Activated T-cell treated with anti-CD3 and anti-CD28 coated beads, Interleukin-2, amount 50 U/mL, for 4 hours (primary cell): ENCODE data around the gene ZNF580. TPM values are rescaled to one million over a fixed set of nuclear protein-coding genes. Genes with fewer than 3 reads are reported as not detected.

Experiments
- ATAC-seq, 2 donors: fragments of 200-7000 bp; cut with Tn5 transposase; one replicate each; pipeline ENCODE4 v1.10.0; 2021
- DNase-seq: peaks from one replicate; pipeline ENCODE4 v3.0.0-alpha.2; 2020
- H3K27me3 Mint-ChIP-seq: one replicate; pipeline ENCODE4 v1.8.0; 2021; ENCODE audit warnings: low read depth, mixed read lengths
- H3K36me3 Mint-ChIP-seq: one replicate; pipeline ENCODE4 v1.8.0; 2022; ENCODE audit warnings: mixed read lengths; ENCODE audit not compliant: insufficient read depth
- H3K4me1 Mint-ChIP-seq: one replicate; pipeline ENCODE4 v1.8.0; 2021; ENCODE audit warnings: low read depth, mixed read lengths
- H3K4me3 Mint-ChIP-seq: one replicate; pipeline ENCODE4 v1.8.0; 2021; ENCODE audit warnings: mild to moderate bottlenecking, moderate library complexity, mixed read lengths
- H3K9me3 Mint-ChIP-seq: one replicate; pipeline ENCODE4 v1.8.0; 2021; ENCODE audit warnings: mixed read lengths
- total RNA-seq, 3 donors: library from RNA; stranded (reverse); gene quantifications; one replicate each; pipeline ENCODE4 v1.2.1, GENCODE V29; 2021

The ZNF580 gene, protein sequence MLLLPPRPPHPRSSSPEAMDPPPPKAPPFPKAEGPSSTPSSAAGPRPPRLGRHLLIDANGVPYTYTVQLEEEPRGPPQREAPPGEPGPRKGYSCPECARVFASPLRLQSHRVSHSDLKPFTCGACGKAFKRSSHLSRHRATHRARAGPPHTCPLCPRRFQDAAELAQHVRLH
- total RNA-seq, result 10 to 100 TPM; 27.1 to 31.5 (median 28.5) TPM

DNA sequence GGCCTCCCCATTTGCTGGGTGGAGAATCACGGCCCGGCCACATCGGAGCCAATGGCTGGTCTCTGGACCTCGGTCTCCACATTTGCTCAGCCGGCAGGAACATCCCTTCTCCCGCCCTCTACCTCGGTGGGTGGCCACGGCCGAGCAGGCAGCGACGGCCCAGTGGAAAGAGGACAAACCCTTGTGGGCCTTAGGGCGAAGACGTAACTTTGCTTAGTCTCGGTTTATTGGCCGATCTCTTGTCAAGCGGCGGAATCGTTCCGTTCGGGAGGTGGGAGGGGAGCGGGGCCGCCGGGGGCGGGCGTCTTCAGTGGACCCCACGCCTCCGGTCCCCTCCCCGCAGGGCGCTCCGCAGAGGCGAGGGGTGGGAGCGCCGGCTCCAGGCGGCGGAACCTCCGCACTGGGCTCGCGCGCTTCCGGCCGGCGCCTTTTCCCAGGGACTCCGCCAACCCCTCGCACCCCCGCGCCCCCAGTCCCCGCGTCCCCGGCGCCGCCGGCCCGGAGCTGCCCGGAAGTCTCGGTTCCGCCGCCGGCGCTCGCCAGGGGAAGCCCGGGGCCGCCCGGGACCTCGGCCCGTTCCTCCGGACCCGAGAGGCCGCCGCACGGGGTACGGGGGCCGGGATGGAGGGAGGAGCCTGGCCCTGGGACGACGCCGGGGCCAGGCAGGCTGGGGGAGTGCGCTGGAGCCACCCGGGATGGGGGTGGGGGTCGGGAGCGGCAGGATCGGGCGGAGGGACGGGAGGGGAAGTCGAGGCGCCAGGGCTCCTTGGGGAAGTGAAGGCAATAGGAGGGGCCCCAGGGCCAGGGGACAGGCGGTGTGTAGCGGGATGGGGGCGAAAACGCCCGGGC is at the start of gene ZNF580:
ZNF580 (plus strand) TSS at position 426 of the 849 bp plus-strand sequence. CDS start 1,507 bp downstream, outside the sequence.
- DNase-seq, result peak; percentile 57
- H3K4me3 Mint-ChIP-seq, result peak within 1 kb of the TSS; percentile 96
- peak; percentile 41 to 44 for ATAC-seq
- peaks cover 3% of the 10 kb centered on the region for H3K9me3 Mint-ChIP-seq
- peaks cover 23% of the 10 kb centered on the region for H3K36me3 Mint-ChIP-seq
- H3K4me1 Mint-ChIP-seq, result peaks cover 59% of the 10 kb centered on the region
- H3K27me3 Mint-ChIP-seq, result no peaks in the 10 kb centered on the region

DNA sequence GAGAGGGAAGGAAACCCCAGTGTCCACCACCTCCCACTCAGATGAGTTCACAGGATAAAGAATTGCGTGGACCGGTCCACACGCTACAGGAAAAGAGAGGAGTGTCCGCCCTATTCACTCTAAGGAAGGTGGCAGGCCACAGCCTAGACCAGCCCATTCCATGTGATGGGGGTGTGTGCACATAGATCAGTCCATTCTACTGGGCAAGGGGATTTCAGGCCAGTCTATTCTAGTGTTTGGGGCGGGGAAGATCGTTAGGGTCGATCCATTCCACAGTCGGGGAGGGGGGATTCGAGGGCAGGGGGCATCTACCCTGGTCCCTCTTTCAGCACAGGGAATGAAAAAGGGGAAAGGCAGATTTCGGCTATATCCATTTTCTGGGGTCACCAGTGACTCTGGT is 49.2 kb upstream of the ZNF580 start:
- Mint-ChIP-seq H3K36me3 (peaks cover 27% of the 10 kb centered on the region), H3K27me3 (no peaks in the 10 kb centered on the region), H3K9me3 (peaks cover 11% of the 10 kb centered on the region), H3K4me1 (peaks cover 18% of the 10 kb centered on the region), H3K4me3 (no peak overlapping the region)
- no peak for DNase-seq
- no peak for ATAC-seq

DNA sequence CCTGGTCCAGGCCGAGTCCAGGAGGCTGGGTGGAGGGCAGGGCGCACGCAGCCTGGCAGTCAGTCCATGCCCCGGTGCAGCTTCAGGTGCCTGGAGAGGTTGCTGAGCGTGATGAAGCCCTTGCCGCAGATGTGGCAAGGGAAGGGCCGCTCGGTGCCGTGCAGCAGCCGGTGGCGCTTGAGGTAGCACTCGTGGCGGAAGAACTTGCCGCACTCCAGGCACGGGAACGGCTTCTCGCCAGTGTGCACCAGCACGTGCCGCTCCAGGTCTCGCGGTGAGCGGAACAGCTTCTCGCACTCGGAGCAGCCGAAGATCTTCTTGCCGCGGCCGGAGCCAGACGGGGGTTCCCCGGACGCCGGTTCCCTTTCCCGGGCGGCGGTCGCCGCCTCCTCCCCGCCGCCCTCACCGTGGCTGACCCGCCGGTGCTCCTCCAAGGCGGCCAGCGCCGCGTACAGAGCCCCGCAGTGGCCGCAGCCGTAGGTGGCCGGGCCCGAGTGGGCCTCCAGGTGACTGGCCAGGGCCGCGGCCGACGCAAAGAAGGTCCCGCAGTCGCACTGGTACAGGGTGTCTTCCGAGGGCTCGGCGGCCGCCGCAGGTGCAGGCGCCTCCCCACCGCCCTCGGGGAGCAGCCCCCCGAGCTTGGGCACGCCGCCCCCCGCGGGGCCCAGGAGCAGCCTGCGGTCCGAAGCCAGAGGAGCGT is 48.3 kb upstream of the ZNF580 start:
- Mint-ChIP-seq H3K4me3 (no peak overlapping the region), H3K36me3 (peaks cover 32% of the 10 kb centered on the region)
- DNase-seq, result no peak

DNA sequence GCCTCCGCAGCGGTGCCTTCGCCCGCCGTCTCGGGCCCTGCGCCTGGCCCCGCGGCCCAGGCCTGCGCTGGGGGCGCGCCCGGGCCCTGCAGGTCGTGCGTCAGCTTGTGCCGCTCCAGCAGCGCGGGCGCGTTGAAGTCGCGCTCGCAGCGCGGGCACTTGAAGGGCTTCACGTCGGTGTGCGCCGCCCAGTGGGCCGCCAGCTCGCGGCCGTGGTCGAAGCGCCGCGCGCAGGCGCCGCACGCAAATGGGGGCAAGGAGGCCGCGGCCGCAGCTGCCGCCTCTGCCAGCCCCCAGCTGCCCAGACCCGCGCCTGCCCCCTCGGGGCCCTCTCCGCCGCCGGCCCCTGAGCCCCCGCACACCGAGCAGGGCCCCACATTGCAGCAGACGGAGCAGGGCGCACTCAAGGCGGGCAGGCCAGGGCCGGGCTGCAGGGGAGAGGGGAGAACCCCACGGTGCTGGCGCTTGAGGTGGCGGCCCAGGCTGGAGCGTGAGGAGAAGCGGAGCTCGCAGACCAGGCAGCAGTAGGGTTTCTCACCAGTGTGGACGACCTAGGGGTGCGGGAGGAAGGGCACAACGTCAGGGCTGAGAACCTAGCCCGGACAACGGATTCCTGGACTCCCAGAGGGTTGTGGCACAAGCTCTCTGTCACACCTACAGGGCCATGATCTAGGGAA is 47.6 kb upstream of the ZNF580 start:
- H3K4me1 Mint-ChIP-seq, result peaks cover 9% of the 10 kb centered on the region
- H3K36me3 Mint-ChIP-seq, result peaks cover 32% of the 10 kb centered on the region
- H3K4me3 Mint-ChIP-seq, result no peak overlapping the region
- ATAC-seq (no peak), DNase-seq (no peak)
- peaks cover 11% of the 10 kb centered on the region for H3K9me3 Mint-ChIP-seq
- no peaks in the 10 kb centered on the region for H3K27me3 Mint-ChIP-seq

More for the DNA sequence above, 48.3 kb upstream of the ZNF580 start:
- no peaks in the 10 kb centered on the region for H3K27me3 Mint-ChIP-seq
- ATAC-seq, result no peak
- H3K4me1 Mint-ChIP-seq, result peaks cover 11% of the 10 kb centered on the region
- H3K9me3 Mint-ChIP-seq, result peaks cover 11% of the 10 kb centered on the region

DNA sequence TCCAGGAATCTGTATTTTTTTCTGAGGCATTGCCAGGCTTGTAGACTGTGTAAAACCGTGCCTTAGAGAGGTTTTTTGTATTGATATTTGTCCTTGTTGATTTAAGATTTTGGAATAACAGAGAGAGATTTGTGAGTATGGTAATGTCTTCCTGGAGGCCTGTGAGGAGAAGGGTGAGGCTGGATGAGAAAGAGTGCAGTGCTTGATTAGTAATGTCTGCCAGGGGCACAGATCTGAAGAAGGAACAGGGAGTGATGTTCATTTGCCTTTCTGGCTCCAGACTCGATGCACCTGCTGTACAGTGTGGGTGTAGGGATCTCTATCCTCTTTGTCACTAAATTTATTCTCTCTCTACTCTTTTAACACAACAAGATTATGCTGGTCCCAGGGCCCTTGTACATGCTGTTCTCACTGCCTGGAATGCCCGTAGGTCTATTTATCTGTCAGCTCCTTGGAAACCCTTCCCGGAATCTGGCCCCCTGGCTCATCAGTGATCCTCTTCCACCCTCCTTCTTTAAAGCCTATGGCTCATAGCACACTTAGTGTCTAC is 45.7 kb upstream of the ZNF580 start:
- DNase-seq (no peak), ATAC-seq (no peak)
- peaks cover 11% of the 10 kb centered on the region for H3K9me3 Mint-ChIP-seq
- no peaks in the 10 kb centered on the region for H3K27me3 Mint-ChIP-seq
- peaks cover 7% of the 10 kb centered on the region for H3K4me1 Mint-ChIP-seq
- peaks cover 36% of the 10 kb centered on the region for H3K36me3 Mint-ChIP-seq
- H3K4me3 Mint-ChIP-seq, result no peak overlapping the region

DNA sequence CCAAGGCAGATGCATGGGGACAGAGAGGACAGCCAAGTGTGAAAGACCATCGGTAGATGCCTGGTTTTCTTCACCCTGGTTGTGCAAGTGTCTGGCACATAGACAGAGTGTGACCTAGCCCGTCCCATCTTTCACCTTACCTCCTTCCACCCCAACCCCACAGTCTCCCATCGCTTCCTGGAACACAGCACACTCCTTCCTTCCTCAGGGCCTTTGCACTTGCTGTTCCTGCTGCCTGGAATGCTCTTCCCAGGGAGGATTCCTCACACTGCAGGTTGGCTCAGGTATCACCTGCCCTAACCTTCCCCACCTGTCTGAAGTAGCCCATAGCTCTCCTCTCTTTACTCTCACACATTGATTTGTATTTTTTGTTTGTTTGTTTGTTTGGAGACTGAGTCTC is 44.5 kb upstream of the ZNF580 start:
- peaks cover 12% of the 10 kb centered on the region for H3K4me1 Mint-ChIP-seq
- DNase-seq (no peak), ATAC-seq (no peak)
- H3K9me3 Mint-ChIP-seq, result peaks cover 11% of the 10 kb centered on the region
- no peak overlapping the region for H3K4me3 Mint-ChIP-seq
- no peaks in the 10 kb centered on the region for H3K27me3 Mint-ChIP-seq
- peaks cover 34% of the 10 kb centered on the region for H3K36me3 Mint-ChIP-seq

DNA sequence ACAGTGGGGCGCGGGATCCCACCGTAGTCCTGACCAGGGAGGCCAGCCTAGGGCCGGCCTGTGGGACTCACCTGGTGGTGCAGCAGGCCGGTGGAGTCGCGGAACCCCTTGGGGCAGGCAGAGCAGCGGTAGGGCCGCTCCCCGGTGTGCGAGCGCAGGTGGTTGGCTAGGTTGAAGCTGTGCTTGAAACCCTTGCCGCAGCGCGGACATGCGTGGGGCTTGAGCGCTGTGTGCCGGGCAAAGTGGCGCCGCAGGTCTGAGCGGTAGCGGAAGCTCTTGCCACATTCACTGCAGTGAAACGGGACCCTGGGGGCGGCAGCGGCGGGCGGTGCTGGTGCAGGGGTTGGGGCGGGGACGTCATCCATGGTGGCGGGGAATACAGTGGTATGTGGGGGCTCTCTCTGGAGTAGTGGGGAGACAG is 43.3 kb upstream of the ZNF580 start:
- Mint-ChIP-seq H3K36me3 (peaks cover 28% of the 10 kb centered on the region), H3K27me3 (no peaks in the 10 kb centered on the region), H3K4me3 (no peak overlapping the region), H3K4me1 (peaks cover 17% of the 10 kb centered on the region), H3K9me3 (peaks cover 11% of the 10 kb centered on the region)
- DNase-seq (no peak), ATAC-seq (no peak)

DNA sequence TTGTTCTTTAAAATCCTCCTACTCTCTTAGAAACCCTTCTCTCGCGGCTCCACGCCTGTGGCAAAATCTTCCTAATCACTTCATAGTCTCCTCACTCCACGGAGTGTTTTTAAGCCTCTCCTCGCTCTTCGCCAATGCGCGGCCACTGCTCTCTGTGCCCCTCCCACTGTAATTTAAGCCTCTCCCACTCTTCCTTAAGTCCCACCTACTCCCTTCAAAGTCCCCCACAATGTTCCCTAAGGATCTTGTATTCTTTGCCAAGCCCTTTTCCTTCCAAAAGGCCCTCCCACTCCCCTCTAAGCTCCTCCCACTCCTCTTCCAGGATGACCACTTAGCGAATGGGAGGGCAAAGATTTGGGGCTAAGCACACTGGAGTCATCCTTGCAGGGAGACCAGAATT is 42.8 kb upstream of the ZNF580 start:
- peaks cover 28% of the 10 kb centered on the region for H3K36me3 Mint-ChIP-seq
- H3K9me3 Mint-ChIP-seq, result peaks cover 11% of the 10 kb centered on the region
- DNase-seq (no peak), ATAC-seq (no peak)
- H3K4me1 Mint-ChIP-seq, result peaks cover 17% of the 10 kb centered on the region
- H3K4me3 Mint-ChIP-seq, result no peak overlapping the region
- no peaks in the 10 kb centered on the region for H3K27me3 Mint-ChIP-seq

DNA sequence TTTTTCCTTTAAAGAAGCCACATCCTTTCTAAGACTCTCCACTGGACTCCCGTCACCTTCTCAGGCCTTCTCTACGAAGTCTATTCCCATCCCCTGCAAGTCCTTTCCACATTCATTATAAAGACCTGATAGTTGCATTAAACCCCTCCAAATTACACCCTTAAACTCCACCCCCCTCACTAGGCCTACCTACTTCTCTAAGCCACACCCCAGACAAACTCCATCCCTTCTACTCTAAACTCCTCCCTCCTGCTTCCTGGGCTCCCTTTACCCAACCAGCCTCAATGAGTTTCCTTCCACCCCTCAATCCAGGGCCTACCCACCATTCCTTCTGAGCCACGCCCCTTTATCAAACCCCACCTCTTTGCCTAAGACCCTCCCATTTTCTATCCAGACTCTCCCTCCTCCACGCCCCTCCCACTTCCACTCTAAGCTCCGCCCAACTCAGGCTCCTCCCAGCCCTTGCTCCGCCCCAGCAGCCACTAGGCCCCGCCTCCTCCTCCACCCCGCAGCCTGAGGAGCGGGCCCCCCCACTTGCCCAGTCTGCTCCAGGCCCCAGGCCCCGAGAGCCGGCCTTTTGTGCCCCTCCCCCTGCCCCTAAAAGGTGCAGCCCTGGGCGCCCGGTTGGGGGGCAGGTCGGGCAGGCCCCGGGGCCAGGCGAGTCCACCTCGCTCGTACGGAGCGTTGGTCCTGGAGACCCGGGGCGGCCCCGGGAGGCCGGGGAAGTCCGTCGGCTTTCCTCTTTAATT is 41.9 kb upstream of the ZNF580 start:
- DNase-seq (peak; percentile 89), ATAC-seq (peak; percentile 72 to 76)
- Mint-ChIP-seq H3K36me3 (peaks cover 28% of the 10 kb centered on the region), H3K4me1 (peaks cover 19% of the 10 kb centered on the region), H3K27me3 (no peaks in the 10 kb centered on the region), H3K4me3 (peak overlapping the region; percentile 97), H3K9me3 (peaks cover 11% of the 10 kb centered on the region)

DNA sequence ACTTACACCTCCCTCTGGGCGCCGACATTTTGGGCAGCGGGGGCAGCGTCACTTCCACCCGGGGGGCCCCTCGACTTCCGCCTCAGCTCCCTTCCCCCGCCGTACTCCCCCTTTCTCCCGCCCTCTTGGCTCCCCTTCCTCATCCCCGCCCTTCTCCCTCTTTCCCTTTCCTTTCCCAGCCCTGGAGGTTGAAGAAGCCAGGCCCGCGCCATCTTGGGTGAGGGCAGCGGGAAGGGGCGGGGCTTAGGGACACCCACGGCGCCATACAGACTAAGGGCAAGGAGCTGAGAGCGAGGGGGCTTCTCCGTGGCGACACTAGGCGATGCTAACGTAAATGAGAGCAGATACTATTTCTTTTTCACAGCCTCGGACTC is 41.3 kb upstream of the ZNF580 start, which contains the start of gene FIZ1:
FIZ1 (minus strand) TSS at position 50 of the 374 bp plus-strand sequence. CDS start 1,652 bp downstream, outside the sequence.
- no peaks in the 10 kb centered on the region for H3K27me3 Mint-ChIP-seq
- H3K36me3 Mint-ChIP-seq, result peaks cover 28% of the 10 kb centered on the region
- peak; percentile 80 to 81 for ATAC-seq
- peaks cover 11% of the 10 kb centered on the region for H3K9me3 Mint-ChIP-seq
- peak within 1 kb of the TSS; percentile 97 for H3K4me3 Mint-ChIP-seq
- DNase-seq, result peak; percentile 94
- peaks cover 21% of the 10 kb centered on the region for H3K4me1 Mint-ChIP-seq

DNA sequence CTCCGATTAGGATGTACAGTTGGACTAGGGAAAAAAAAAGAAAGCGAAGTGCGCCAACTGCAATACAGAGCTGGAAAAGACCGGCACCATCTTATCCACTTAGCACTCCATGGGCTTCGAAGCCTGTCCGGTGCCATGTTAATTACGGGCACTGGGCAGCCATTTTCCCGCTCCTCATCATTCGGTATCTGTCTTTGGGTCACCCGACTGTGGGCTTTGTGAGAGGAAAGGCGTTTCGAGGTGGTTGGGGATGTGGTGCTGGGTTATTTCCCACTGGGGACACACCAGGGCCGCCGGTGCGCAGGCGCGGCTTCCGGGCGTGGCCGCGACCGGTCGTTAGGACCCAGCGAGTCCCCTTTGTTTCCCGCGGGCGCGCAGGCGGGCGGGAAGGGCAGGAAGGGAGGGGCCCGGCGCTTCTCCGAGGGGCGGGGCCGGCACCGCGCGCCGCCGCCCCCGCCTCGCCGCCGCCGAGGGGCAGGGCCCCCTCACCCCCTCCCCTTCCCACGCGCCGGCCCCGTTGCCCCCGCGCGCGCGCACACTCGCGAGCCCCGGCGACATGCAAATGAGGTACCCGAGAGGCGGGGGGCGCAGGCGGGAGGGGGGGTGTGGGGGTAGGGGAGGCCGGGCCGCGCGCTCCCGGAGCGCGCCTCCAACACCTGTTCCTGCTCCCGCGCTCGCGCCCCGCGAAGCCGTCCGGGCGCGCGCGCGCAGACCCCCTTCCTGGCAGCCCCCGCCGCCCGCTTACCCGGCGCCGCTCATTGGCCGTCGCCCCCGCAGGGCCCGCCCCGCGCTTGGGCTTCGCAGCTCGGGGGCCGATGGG is 40.8 kb upstream of the ZNF580 start, which contains the start of gene ZNF524:
ZNF524 (plus strand) TSS at position 447 of the 820 bp plus-strand sequence. CDS start 1,825 bp downstream, outside the sequence.
- Mint-ChIP-seq H3K36me3 (peaks cover 24% of the 10 kb centered on the region), H3K9me3 (peaks cover 8% of the 10 kb centered on the region), H3K4me1 (peaks cover 24% of the 10 kb centered on the region), H3K27me3 (no peaks in the 10 kb centered on the region), H3K4me3 (peak within 1 kb of the TSS; percentile 97)
- ATAC-seq, result peak; percentile 62 to 63
- peak; percentile 77 for DNase-seq

DNA sequence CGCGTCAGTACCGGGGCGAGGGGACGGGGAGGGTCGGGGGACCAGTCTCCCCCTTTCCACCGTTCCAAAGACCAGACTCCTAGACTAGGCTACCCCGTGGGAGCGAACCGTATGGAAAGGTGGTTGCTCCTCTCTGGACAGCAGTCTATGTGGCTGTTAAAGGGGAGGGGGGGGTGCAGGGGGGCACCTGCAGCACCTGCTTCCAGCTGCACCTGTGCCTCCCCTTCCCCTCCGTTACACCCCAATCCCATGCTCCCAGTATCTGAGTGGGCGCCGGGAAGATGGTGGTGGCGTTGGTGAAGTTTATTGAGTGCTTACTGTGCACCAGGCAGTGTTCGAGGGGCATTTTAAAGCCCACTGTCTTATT is 40.2 kb upstream of the ZNF580 start:
- no peaks in the 10 kb centered on the region for H3K27me3 Mint-ChIP-seq
- peaks cover 18% of the 10 kb centered on the region for H3K36me3 Mint-ChIP-seq
- H3K4me3 Mint-ChIP-seq, result peak overlapping the region; percentile 77
- DNase-seq, result no peak
- ATAC-seq, result no peak
- H3K4me1 Mint-ChIP-seq, result peaks cover 25% of the 10 kb centered on the region
- H3K9me3 Mint-ChIP-seq, result peaks cover 2% of the 10 kb centered on the region
